H1 (cell line): ENCODE results near the gene SAPCD1. TPM values are rescaled to one million over a fixed set of nuclear protein-coding genes. Genes with fewer than 3 reads are reported as not detected.

Experiments used
- CTCF ChIA-PET: fragments of 300-600 bp; sonication (Branson Sonifier 250); formaldehyde crosslinking; loops from one replicate; lab custom pipeline; 2021; ENCODE audit not compliant: partially characterized antibody; lab: Charles Lee
- POLR2A ChIA-PET: fragments of 300-600 bp; sonication (Branson Sonifier 250); formaldehyde crosslinking; loops from one replicate; lab custom pipeline; 2021; ENCODE audit warnings: inconsistent platforms; ENCODE audit not compliant: partially characterized antibody; lab: Charles Lee
- DNase-seq, 2 experiments: peaks; one replicate each; pipeline versions ENCODE4 v3.0.0 to v3.0.0-alpha.2; 2010 to 2022; ENCODE audit warnings: low spot score in 2 of 2, low read depth in 1 of 2, mixed read lengths in 1 of 2
- FAIRE-seq: peaks from 2 replicates; lab custom pipeline; 2011; peaks lifted over from hg19 to GRCh38; lab: Jason Lieb, UNC
- H2AFZ ChIP-seq: 2 replicates; pipeline ENCODE4 v1.8.1; 2012; ENCODE audit warnings: low read length, inconsistent platforms
- H2AK5ac ChIP-seq: 2 replicates; pipeline ENCODE4 v1.6.1; 2013; ENCODE audit warnings: low read depth, low read length
- H2BK120ac ChIP-seq: replicated peaks from 2 replicates; pipeline ENCODE3; 2013; ENCODE audit warnings: low read depth, low read length, inconsistent platforms
- H2BK12ac ChIP-seq: 2 replicates; pipeline ENCODE4 v1.6.1; 2013; ENCODE audit warnings: low read depth, low read length
- H2BK15ac ChIP-seq: 2 replicates; pipeline ENCODE4 v1.6.1; 2013; ENCODE audit warnings: low read length
- H2BK20ac ChIP-seq: 2 replicates; pipeline ENCODE4 v1.6.1; 2013; ENCODE audit warnings: low read length
- H2BK5ac ChIP-seq: 2 replicates; pipeline ENCODE4 v1.6.1; 2013; ENCODE audit warnings: low read depth, low read length
- H3K14ac ChIP-seq: 2 replicates; pipeline ENCODE4 v1.6.1; 2013; ENCODE audit warnings: inconsistent platforms; ENCODE audit not compliant: insufficient read length
- H3K18ac ChIP-seq: 2 replicates; pipeline ENCODE4 v1.6.1; 2013; ENCODE audit warnings: low read length; ENCODE audit errors: extremely low read depth
- H3K23ac ChIP-seq: 2 replicates; pipeline ENCODE4 v1.6.1; 2013; ENCODE audit warnings: inconsistent platforms; ENCODE audit not compliant: insufficient read length
- H3K23me2 ChIP-seq: 2 replicates; pipeline ENCODE4 v1.6.1; 2013; ENCODE audit warnings: low read depth, low read length
- H3K27ac ChIP-seq: 2 replicates; pipeline ENCODE4 v1.6.1; 2011; ENCODE audit warnings: low read depth, low read length, inconsistent platforms
- H3K27me3 ChIP-seq, 4 experiments: replicated peaks in 1 of 4; 1 replicate in 1 of 4; 2 replicates in 3 of 4; pipeline versions ENCODE4 v1.6.1 to v1.8.1; 2011 to 2013; ENCODE audit warnings: low read length in 3 of 4, mild to moderate bottlenecking in 3 of 4, inconsistent platforms in 2 of 4, mixed read lengths in 2 of 4, moderate library complexity in 1 of 4; ENCODE audit not compliant: control insufficient read depth in 3 of 4, insufficient read depth in 3 of 4; ENCODE audit errors: extremely low read depth in 1 of 4
- H3K36me3 ChIP-seq, 4 experiments: 2 replicates each; pipeline versions ENCODE4 v1.6.1 to v1.8.1; 2011 to 2013; ENCODE audit warnings: mild to moderate bottlenecking in 4 of 4, low read length in 3 of 4, moderate library complexity in 2 of 4, control low read depth in 1 of 4, inconsistent platforms in 1 of 4; ENCODE audit not compliant: insufficient read depth in 4 of 4, control insufficient read depth in 2 of 4
- H3K4ac ChIP-seq: replicated peaks from 2 replicates; pipeline ENCODE3; 2013; ENCODE audit warnings: low read length, low read depth, mixed read lengths, inconsistent platforms; ENCODE audit not compliant: insufficient read length
- H3K4me1 ChIP-seq, 4 experiments: replicated peaks in 1 of 4; 1 replicate in 1 of 4; 2 replicates in 3 of 4; pipeline versions ENCODE4 v1.6.1 to v1.8.1; 2011 to 2013; ENCODE audit warnings: low read length in 3 of 4, inconsistent platforms in 2 of 4, mixed read lengths in 1 of 4; ENCODE audit not compliant: insufficient read depth in 4 of 4, control insufficient read depth in 3 of 4
- H3K4me2 ChIP-seq, 2 experiments: 2 replicates each; pipeline versions ENCODE4 v1.6.1 to v1.8.1; 2011 to 2013; ENCODE audit warnings: low read depth in 2 of 2, low read length in 2 of 2, control low read depth in 1 of 2, inconsistent platforms in 1 of 2, mild to moderate bottlenecking in 1 of 2; ENCODE audit not compliant: insufficient read depth in 1 of 2
- H3K4me3 ChIP-seq, 4 experiments: fragments of 200-600, 300-600 bp in 1 of 4; sonication (generic), shearing (Covaris generic), sonication (Bioruptor Twin) in 1 of 4; 2 replicates each; pipeline versions ENCODE4 v1.5.1 to v1.8.1; 2011 to 2016; ENCODE audit warnings: low read length in 4 of 4, low read depth in 3 of 4, control low read depth in 2 of 4, inconsistent platforms in 2 of 4, mild to moderate bottlenecking in 2 of 4, mixed read lengths in 1 of 4, moderate library complexity in 1 of 4; ENCODE audit not compliant: insufficient read depth in 2 of 4; ENCODE audit errors: extremely low read depth in 1 of 4
- H3K56ac ChIP-seq: replicated peaks from 2 replicates; pipeline ENCODE3; 2013; ENCODE audit warnings: low read depth, mild to moderate bottlenecking, mixed read lengths, low read length, inconsistent platforms; ENCODE audit not compliant: insufficient read length
- H3K79me1 ChIP-seq: 2 replicates; pipeline ENCODE4 v1.6.1; 2013; ENCODE audit warnings: low read depth, low read length, control low read depth
- H3K79me2 ChIP-seq, 2 experiments: 2 replicates each; pipeline versions ENCODE4 v1.6.1 to v1.8.1; 2012 to 2013; ENCODE audit warnings: low read length in 2 of 2, mild to moderate bottlenecking in 2 of 2, inconsistent platforms in 1 of 2; ENCODE audit not compliant: insufficient read depth in 2 of 2, control insufficient read depth in 1 of 2
- H3K9ac ChIP-seq, 4 experiments: replicated peaks in 1 of 4; 1 replicate in 1 of 4; 2 replicates in 3 of 4; pipeline versions ENCODE4 v1.6.1 to v1.8.1; 2011 to 2013; ENCODE audit warnings: low read depth in 3 of 4, low read length in 3 of 4, control low read depth in 2 of 4, mild to moderate bottlenecking in 2 of 4, moderate library complexity in 2 of 4, inconsistent platforms in 1 of 4; ENCODE audit errors: extremely low read depth in 1 of 4
- H3K9me3 ChIP-seq, 2 experiments: 2 replicates each; pipeline versions ENCODE4 v1.6.1 to v1.8.1; 2012 to 2013; ENCODE audit warnings: mild to moderate bottlenecking in 2 of 2, moderate library complexity in 2 of 2, control low read depth in 1 of 2, inconsistent platforms in 1 of 2, low read depth in 1 of 2, low read length in 1 of 2, mixed read lengths in 1 of 2; ENCODE audit not compliant: insufficient read depth in 2 of 2
- H4K20me1 ChIP-seq, 2 experiments: replicated peaks in 1 of 2; 2 replicates each; pipeline versions ENCODE3 to v1.8.1; 2011 to 2013; ENCODE audit warnings: inconsistent platforms in 2 of 2, low read length in 2 of 2, mild to moderate bottlenecking in 1 of 2; ENCODE audit not compliant: insufficient read depth in 2 of 2, control insufficient read depth in 1 of 2
- H4K5ac ChIP-seq: 2 replicates; pipeline ENCODE4 v1.6.1; 2013; ENCODE audit warnings: low read length, low read depth, mixed read lengths, inconsistent platforms; ENCODE audit not compliant: insufficient read length
- H4K8ac ChIP-seq: 2 replicates; pipeline ENCODE4 v1.8.0; 2013; ENCODE audit warnings: mild to moderate bottlenecking, moderate library complexity, low read length, inconsistent platforms; ENCODE audit not compliant: insufficient read depth; ENCODE audit errors: extremely low read depth
- H4K91ac ChIP-seq: replicated peaks from 2 replicates; pipeline ENCODE3; 2013; ENCODE audit warnings: low read length, mixed read lengths, inconsistent platforms; ENCODE audit not compliant: insufficient read length
- ATF2 ChIP-seq: IDR thresholded peaks from 2 replicates; pipeline ENCODE4 v1.6.1; 2012; ENCODE audit warnings: low read length, inconsistent platforms
- ATF3 ChIP-seq: IDR thresholded peaks from 2 replicates; pipeline ENCODE4 v1.6.1; 2011; ENCODE audit warnings: low read depth, mild to moderate bottlenecking, low read length; ENCODE audit not compliant: insufficient read depth
- POLR2AphosphoS5 ChIP-seq: IDR thresholded peaks from 2 replicates; pipeline ENCODE4 v1.6.1; 2011; ENCODE audit warnings: low read depth, low read length
- RAD21 ChIP-seq, 2 experiments: IDR thresholded peaks in 1 of 2; conservative IDR thresholded peaks in 1 of 2; 2 replicates each; pipeline ENCODE4 v1.6.1; 2011; ENCODE audit warnings: low read depth in 2 of 2, low read length in 2 of 2, improper control_type of control experiment in 1 of 2, inconsistent platforms in 1 of 2, mild to moderate bottlenecking in 1 of 2, moderate library complexity in 1 of 2
- YY1 ChIP-seq: IDR thresholded peaks from 2 replicates; pipeline ENCODE4 v1.6.1; 2011; ENCODE audit warnings: low read depth, mild to moderate bottlenecking, low read length
- WGBS, 2 experiments: shearing (Covaris generic) in 1 of 2; methylation state at CpG; one replicate each; pipeline versions ENCODE4 v1.1.6 to v1.1.7; 2013 to 2015; ENCODE audit warnings: low lambda C conversion rate in 2 of 2, mixed read lengths in 2 of 2, inconsistent platforms in 1 of 2, low coverage in 1 of 2, missing lambda C conversion rate in 1 of 2; ENCODE audit not compliant: insufficient replicate concordance in 2 of 2, insufficient coverage in 1 of 2, insufficient read length in 1 of 2; ENCODE audit errors: extremely low coverage in 1 of 2, missing lambda C conversion rate in 1 of 2; 5-methylcytosine and 5-hydroxymethylcytosine counted together
- polyA plus RNA-seq, 7 experiments: library from polyadenylated mRNA; depleted of rRNA in 3 of 7; stranded (reverse) in 5 of 7; unstranded in 2 of 7; fragments of >200 nt in 5 of 7; fragments of 200-250 nt in 2 of 7; gene quantifications; 1 replicate in 5 of 7; 2 replicates in 1 of 7; 4 replicates in 1 of 7; pipeline versions ENCODE4 v1.2.1 to v1.2.3, GENCODE V29; 2011 to 2013; ENCODE audit warnings: missing spikeins in 2 of 7, mixed read lengths in 2 of 7
- total RNA-seq: library from RNA; stranded (reverse); fragmentation: NEBNext Ultra II Directional; extraction: Animal tissue kit (Norgen Biotek cat#: 25700); gene quantifications from 2 replicates; pipeline ENCODE4 v1.2.1, GENCODE V29; 2021

SAPCD1 gene
- total and polyA plus RNA-seq, 2 of the 8 experiments (the other 6 are each of a cell fraction or from before 2014, with no cell fraction given), result 3.1 to 5.9 TPM

GRCh38 chr6:31734247-31734820 lies 28.1 kb upstream of the SAPCD1 start:
- POLR2A ChIA-PET, result interaction anchor here (0.7 to 8.7 kb wide), 13 partner anchors 10 to 347 kb away, joined by 3 to 73 read pairs (median 4); partner anchors contain the start of genes CSNK2B, DDX39B, GPANK1 and LY6G6C
- no peak overlapping the region; the same call in 1 of the 2 replicates for H2BK20ac ChIP-seq
- CTCF ChIA-PET, result interaction anchor here (1.0 to 5.6 kb wide), 5 partner anchors 11 to 96 kb away, joined by 3 to 23 read pairs (median 5); partner anchors contain the start of gene MPIG6B
- no peak overlapping the region for H2AFZ ChIP-seq
- H3K4me3 ChIP-seq, result peak overlapping the region; percentile 82 to 98 (median 92)
- H2BK5ac ChIP-seq, result peak overlapping the region; percentile 53; the same call in 1 of the 2 replicates
- peaks cover 4 to 5% of the 10 kb centered on the region in 2 experiments for H4K20me1 ChIP-seq
- no peak overlapping the region for H2BK120ac ChIP-seq
- DNase-seq (no peak), FAIRE-seq (no peak)
- peak overlapping the region; percentile 4; the same call in 1 of the 2 replicates for H2BK15ac ChIP-seq
- peaks cover 22 to 32% (median 25%) of the 10 kb centered on the region in 4 experiments for H3K4me1 ChIP-seq
- peak overlapping the region; percentile 5 for H3K4ac ChIP-seq
- peak overlapping the region; percentile 78 to 99 for H3K4me2 ChIP-seq
- H3K56ac ChIP-seq, result no peak overlapping the region
- no peak overlapping the region for H3K23ac ChIP-seq
- H3K18ac ChIP-seq, result no peak overlapping the region; the same call in 1 of the 2 replicates
- H3K9ac ChIP-seq, result no peak overlapping the region; a peak in 2 of 7 replicates
- no peak overlapping the region for H4K8ac ChIP-seq
- H3K23me2 ChIP-seq, result peaks cover 20% of the 10 kb centered on the region
- H4K91ac ChIP-seq, result no peak overlapping the region
- no peak overlapping the region for H3K14ac ChIP-seq
- H3K27me3 ChIP-seq, result no peaks in the 10 kb centered on the region
- TF ChIP-seq ATF2, result 0 out of 2 replicates have a peak, but pooled peaks have one; percentile 94
- peak in 1 of 2 experiments; percentile 4; a peak in 1 of 4 replicates for TF ChIP-seq RAD21 (IDR thresholded peaks at IDR 0.05 in 1 of 2, conservative IDR thresholded peaks at IDR 0.05 in 1 of 2; ENCODE audit: low read depth in 2 of 2, low read length in 2 of 2)
- TF ChIP-seq POLR2AphosphoS5, result no peak
- TF ChIP-seq YY1, result no peak
- peak; percentile 60 for TF ChIP-seq ATF3
- H2AK5ac ChIP-seq, result 0 out of 2 replicates have a peak overlapping the region, but pooled peaks have one; percentile 3
- no peak overlapping the region for H4K5ac ChIP-seq
- H3K36me3 ChIP-seq, result peaks cover 10 to 30% (median 21%) of the 10 kb centered on the region in 4 experiments
- peaks cover 8% of the 10 kb centered on the region; the same call in 1 of the 2 replicates for H3K79me1 ChIP-seq
- H3K27ac ChIP-seq, result peak overlapping the region; percentile 25; the same call in 1 of the 2 replicates
- no peaks in the 10 kb centered on the region for H3K9me3 ChIP-seq
- WGBS, 2 experiments, result 0% methylated on average over 2 of the region's 2 CpGs; no CpG with 5 or more reads in 1 of the 2 experiments
- H3K79me2 ChIP-seq, result peaks cover 0 to 26% of the 10 kb centered on the region in 2 experiments; a peak in 2 of 4 replicates
- peak overlapping the region; percentile 3; the same call in 1 of the 2 replicates for H2BK12ac ChIP-seq
